DOHH2 (cell line): ENCODE results near the gene RASAL3.

Experiments used
- EZH2phosphoT487 ChIP-seq: fragments of 200-600 bp; sonication (generic); IDR thresholded peaks from 2 replicates; pipeline ENCODE4 v1.6.1; 2017; ENCODE audit warnings: borderline replicate concordance, mild to moderate bottlenecking, antibody characterized with exemption, low read length, moderate library complexity, mixed read lengths
- TF ChIP-seq, protein P1 (sequence below): fragments of 200-600 bp; sonication (generic); IDR thresholded peaks from one replicate; pipeline ENCODE4 v1.5.1; 2014; ENCODE audit warnings: antibody characterized with exemption, mild to moderate bottlenecking, low read depth, low read length; ENCODE audit not compliant: poor library complexity, severe bottlenecking

DNA sequence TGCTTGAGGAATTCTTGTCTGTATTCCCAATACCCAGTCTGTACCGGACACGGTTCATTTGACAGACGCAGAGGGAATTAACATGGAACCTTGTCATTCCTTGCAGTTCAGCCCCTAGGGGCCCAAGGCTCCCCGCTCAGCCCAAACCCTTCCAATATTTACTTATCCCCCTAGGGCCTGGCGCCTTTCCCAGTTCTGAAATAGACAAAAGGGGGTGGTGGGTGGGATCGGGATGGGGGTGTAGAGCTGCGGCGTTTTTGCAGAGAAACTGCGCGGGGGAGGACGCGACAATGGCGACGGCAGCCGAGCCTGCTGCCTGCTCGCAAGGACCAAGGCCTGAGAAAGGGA lies 46.1 kb downstream of the RASAL3 start:
- TF ChIP-seq, protein P1, sequence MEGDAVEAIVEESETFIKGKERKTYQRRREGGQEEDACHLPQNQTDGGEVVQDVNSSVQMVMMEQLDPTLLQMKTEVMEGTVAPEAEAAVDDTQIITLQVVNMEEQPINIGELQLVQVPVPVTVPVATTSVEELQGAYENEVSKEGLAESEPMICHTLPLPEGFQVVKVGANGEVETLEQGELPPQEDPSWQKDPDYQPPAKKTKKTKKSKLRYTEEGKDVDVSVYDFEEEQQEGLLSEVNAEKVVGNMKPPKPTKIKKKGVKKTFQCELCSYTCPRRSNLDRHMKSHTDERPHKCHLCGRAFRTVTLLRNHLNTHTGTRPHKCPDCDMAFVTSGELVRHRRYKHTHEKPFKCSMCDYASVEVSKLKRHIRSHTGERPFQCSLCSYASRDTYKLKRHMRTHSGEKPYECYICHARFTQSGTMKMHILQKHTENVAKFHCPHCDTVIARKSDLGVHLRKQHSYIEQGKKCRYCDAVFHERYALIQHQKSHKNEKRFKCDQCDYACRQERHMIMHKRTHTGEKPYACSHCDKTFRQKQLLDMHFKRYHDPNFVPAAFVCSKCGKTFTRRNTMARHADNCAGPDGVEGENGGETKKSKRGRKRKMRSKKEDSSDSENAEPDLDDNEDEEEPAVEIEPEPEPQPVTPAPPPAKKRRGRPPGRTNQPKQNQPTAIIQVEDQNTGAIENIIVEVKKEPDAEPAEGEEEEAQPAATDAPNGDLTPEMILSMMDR, result no peak
- no peak for TF ChIP-seq EZH2phosphoT487
